ENCODE data around the gene LRIG1.

Gene LRIG1

DNA sequence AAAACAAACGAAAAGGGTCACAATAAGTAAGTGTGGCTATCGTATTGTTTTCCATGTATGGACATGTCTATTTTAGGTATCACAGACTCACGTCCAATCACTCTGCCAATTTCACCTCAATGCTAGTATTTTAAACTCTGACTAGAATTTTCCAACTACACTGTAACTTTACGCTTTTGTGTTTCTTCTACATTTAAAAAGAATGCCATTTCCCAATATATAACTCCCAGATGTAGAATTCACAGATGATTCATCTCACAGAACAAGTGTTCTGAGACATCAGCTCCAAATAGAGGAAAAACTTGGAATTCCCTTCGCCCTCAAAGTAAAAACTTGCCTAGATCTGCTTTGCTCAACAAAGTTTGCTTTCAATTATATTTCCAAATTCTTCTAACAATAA is 14.2 kb downstream of the LRIG1 start:
- peaks cover 63% of the 10 kb centered on the region for H3K4me1 ChIP-seq (ENCODE audit: control insufficient read depth, insufficient read depth, low read length, poor library complexity, severe bottlenecking)
- H3K4me3 ChIP-seq (ENCODE audit: extremely low read depth, insufficient read depth, low read length, poor library complexity, severe bottlenecking): no peak overlapping the region

GRCh38 chr3:66486202-66486601 is 14.6 kb downstream of the LRIG1 start:
- no peaks in the 10 kb centered on the region for H3K36me3 ChIP-seq (ENCODE audit: control insufficient read depth, insufficient read depth, low read length)
- H3K9me3 ChIP-seq (ENCODE audit: control insufficient read depth, low read length): no peaks in the 10 kb centered on the region
- H3K4me1 ChIP-seq (ENCODE audit: control insufficient read depth, insufficient read depth, low read length, poor library complexity, severe bottlenecking): peaks cover 67% of the 10 kb centered on the region
- no peak overlapping the region for H3K4me3 ChIP-seq (ENCODE audit: extremely low read depth, insufficient read depth, low read length, poor library complexity, severe bottlenecking)
- H3K27ac ChIP-seq (ENCODE audit: low read depth, low read length, severe bottlenecking): no peak overlapping the region
- 93 to 95% methylated on average over 3 to 5 of the region's 6 CpGs for WGBS, 2 experiments (ENCODE audit: insufficient coverage in 2 of 2)

More for the DNA sequence above, 14.2 kb downstream of the LRIG1 start:
- no peaks in the 10 kb centered on the region for H3K36me3 ChIP-seq (ENCODE audit: control insufficient read depth, insufficient read depth, low read length)
- H3K9me3 ChIP-seq (ENCODE audit: control insufficient read depth, low read length): no peaks in the 10 kb centered on the region
- peak overlapping the region; percentile 13 for H3K27ac ChIP-seq (ENCODE audit: low read depth, low read length, severe bottlenecking)
- 92 to 97% methylated on average over 3 to 5 of the region's 5 CpGs for WGBS, 2 experiments (ENCODE audit: insufficient coverage in 2 of 2)

DNA sequence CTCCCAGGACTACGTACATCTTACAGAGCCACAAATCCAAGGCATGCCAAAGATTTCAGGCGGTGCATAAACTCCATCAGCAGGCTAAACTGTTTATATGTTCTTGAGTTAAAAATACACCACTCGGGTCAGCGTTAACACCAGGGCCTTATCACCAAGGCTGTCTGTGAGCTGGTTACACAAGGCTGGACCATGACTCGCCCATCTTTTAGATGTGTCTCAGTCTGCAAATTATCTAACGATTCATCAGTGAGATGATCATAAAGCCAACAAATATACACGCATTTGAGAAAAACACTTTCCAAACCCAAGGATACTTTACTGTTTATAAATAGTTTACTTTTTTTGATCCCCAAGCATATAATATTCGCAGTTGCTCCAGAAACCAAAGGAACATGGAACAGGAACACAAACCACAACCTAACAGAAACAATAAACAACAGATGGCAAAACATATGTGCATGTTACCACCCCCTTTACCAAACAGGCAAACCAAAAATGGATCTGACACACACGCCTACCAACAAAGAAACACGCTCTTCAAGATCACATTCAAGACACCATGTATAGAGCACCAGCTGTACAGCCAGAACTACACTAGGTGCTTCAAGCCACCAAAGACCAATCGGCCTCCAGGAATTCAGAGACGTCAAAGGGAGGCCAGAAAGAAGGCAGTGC is 15.4 kb downstream of the LRIG1 start:
- H3K36me3 ChIP-seq (ENCODE audit: control insufficient read depth, insufficient read depth, low read length): no peaks in the 10 kb centered on the region
- no peak overlapping the region for H3K27ac ChIP-seq (ENCODE audit: low read depth, low read length, severe bottlenecking)
- WGBS, 2 experiments (ENCODE audit: insufficient coverage in 2 of 2): 83 to 92% methylated on average over 8 to 9 of the region's 12 CpGs
- H3K4me1 ChIP-seq (ENCODE audit: control insufficient read depth, insufficient read depth, low read length, poor library complexity, severe bottlenecking): peaks cover 70% of the 10 kb centered on the region
- no peak overlapping the region for H3K4me3 ChIP-seq (ENCODE audit: extremely low read depth, insufficient read depth, low read length, poor library complexity, severe bottlenecking)
- no peaks in the 10 kb centered on the region for H3K9me3 ChIP-seq (ENCODE audit: control insufficient read depth, low read length)

- WGBS, 2 experiments (ENCODE audit: insufficient coverage in 2 of 2): 81 to 82% methylated on average over 3 to 7 of the region's 9 CpGs
- Histone ChIP-seq H3K4me3 (ENCODE audit: extremely low read depth, insufficient read depth, low read length, poor library complexity, severe bottlenecking) (no peak overlapping the region), H3K4me1 (ENCODE audit: control insufficient read depth, insufficient read depth, low read length, poor library complexity, severe bottlenecking) (peaks cover 69% of the 10 kb centered on the region), H3K27ac (ENCODE audit: low read depth, low read length, severe bottlenecking) (no peak overlapping the region), H3K36me3 (ENCODE audit: control insufficient read depth, insufficient read depth, low read length) (no peaks in the 10 kb centered on the region), H3K9me3 (ENCODE audit: control insufficient read depth, low read length) (peaks cover 5% of the 10 kb centered on the region)
These were observed 16.5 kb downstream of the LRIG1 start for GRCh38 chr3:66484106-66484844.

DNA sequence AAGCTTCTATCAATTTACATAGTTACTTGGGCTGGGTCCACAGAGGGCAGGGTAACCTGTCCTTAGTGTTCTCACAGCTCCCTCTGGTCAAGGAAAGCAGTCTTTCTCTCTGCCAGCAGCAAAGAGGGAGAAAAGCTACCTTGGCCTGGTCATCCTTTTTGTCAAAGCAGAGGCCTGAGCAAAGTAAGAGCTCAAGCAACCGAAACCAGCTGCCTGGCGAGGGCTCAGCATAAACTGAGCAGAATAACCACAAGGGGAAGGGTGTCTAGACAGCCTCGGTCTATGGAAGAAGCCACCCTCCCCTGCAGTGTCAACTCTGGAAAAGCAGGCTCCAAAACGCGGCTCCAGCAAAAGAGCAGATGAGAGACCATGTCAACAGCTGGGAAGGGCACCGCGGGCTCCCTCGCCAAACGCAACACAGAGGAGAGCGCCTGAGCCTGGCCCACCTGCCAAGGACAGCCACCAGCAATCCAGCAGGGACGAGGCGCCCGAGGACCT is 17.4 kb downstream of the LRIG1 start:
- no peak overlapping the region for H3K4me3 ChIP-seq (ENCODE audit: extremely low read depth, insufficient read depth, low read length, poor library complexity, severe bottlenecking)
- H3K4me1 ChIP-seq (ENCODE audit: control insufficient read depth, insufficient read depth, low read length, poor library complexity, severe bottlenecking): peaks cover 77% of the 10 kb centered on the region
- peaks cover 5% of the 10 kb centered on the region for H3K9me3 ChIP-seq (ENCODE audit: control insufficient read depth, low read length)
- 74 to 79% methylated on average over 13 of the region's 13 CpGs for WGBS, 2 experiments (ENCODE audit: insufficient coverage in 2 of 2)
- no peaks in the 10 kb centered on the region for H3K36me3 ChIP-seq (ENCODE audit: control insufficient read depth, insufficient read depth, low read length)
- no peak overlapping the region for H3K27ac ChIP-seq (ENCODE audit: low read depth, low read length, severe bottlenecking)

GRCh38 chr3:66483006-66483405 is 17.8 kb downstream of the LRIG1 start:
- H3K4me3 ChIP-seq (ENCODE audit: extremely low read depth, insufficient read depth, low read length, poor library complexity, severe bottlenecking): no peak overlapping the region
- peaks cover 5% of the 10 kb centered on the region for H3K9me3 ChIP-seq (ENCODE audit: control insufficient read depth, low read length)
- peaks cover 77% of the 10 kb centered on the region for H3K4me1 ChIP-seq (ENCODE audit: control insufficient read depth, insufficient read depth, low read length, poor library complexity, severe bottlenecking)
- 73 to 92% methylated on average over 3 of the region's 4 CpGs for whole genome bisulfite sequencing, 2 experiments (ENCODE audit: insufficient coverage in 2 of 2)
- no peak overlapping the region for H3K27ac ChIP-seq (ENCODE audit: low read depth, low read length, severe bottlenecking)
- H3K36me3 ChIP-seq (ENCODE audit: control insufficient read depth, insufficient read depth, low read length): no peaks in the 10 kb centered on the region

GRCh38 chr3:66482018-66482404 is 18.8 kb downstream of the LRIG1 start:
- H3K9me3 ChIP-seq (ENCODE audit: control insufficient read depth, low read length): peaks cover 5% of the 10 kb centered on the region
- peaks cover 76% of the 10 kb centered on the region for H3K4me1 ChIP-seq (ENCODE audit: control insufficient read depth, insufficient read depth, low read length, poor library complexity, severe bottlenecking)
- H3K27ac ChIP-seq (ENCODE audit: low read depth, low read length, severe bottlenecking): no peak overlapping the region
- no peaks in the 10 kb centered on the region for H3K36me3 ChIP-seq (ENCODE audit: control insufficient read depth, insufficient read depth, low read length)
- WGBS, 2 experiments (ENCODE audit: insufficient coverage in 2 of 2): 88 to 90% methylated on average over 6 of the region's 6 CpGs
- H3K4me3 ChIP-seq (ENCODE audit: extremely low read depth, insufficient read depth, low read length, poor library complexity, severe bottlenecking): no peak overlapping the region

GRCh38 chr3:66481071-66482017 is 19.5 kb downstream of the LRIG1 start:
- no peak overlapping the region for H3K27ac ChIP-seq (ENCODE audit: low read depth, low read length, severe bottlenecking)

DNA sequence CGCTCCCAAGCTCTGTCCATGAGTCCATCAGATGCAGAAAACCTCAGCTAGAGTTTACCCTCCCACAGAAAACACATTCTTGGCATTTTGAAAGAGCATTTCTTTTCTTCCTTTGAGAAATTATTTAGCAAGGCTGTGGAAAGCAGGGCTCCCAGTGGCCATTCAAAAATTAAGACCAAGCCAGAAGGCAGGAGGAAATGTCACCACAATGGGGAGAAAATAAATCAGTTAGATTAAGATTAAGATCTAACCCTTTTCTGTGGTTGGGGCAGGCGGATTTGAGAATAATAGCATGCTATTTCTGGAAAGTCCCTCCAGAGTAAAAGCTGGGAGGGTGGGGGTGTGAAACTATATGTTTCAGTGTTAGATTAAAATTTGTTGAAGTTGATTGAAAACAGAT is 20.2 kb downstream of the LRIG1 start:
- Histone ChIP-seq H3K4me1 (ENCODE audit: control insufficient read depth, insufficient read depth, low read length, poor library complexity, severe bottlenecking) (peaks cover 70% of the 10 kb centered on the region), H3K4me3 (ENCODE audit: extremely low read depth, insufficient read depth, low read length, poor library complexity, severe bottlenecking) (no peak overlapping the region), H3K36me3 (ENCODE audit: control insufficient read depth, insufficient read depth, low read length) (no peaks in the 10 kb centered on the region), H3K9me3 (ENCODE audit: control insufficient read depth, low read length) (peaks cover 5% of the 10 kb centered on the region), H3K27ac (ENCODE audit: low read depth, low read length, severe bottlenecking) (no peak overlapping the region)
- 85 to 86% methylated on average over 2 of the region's 2 CpGs for WGBS, 2 experiments (ENCODE audit: insufficient coverage in 2 of 2)

More at GRCh38 chr3:66481071-66482017, 19.5 kb downstream of the LRIG1 start:
- Histone ChIP-seq H3K4me3 (ENCODE audit: extremely low read depth, insufficient read depth, low read length, poor library complexity, severe bottlenecking) (no peak overlapping the region), H3K36me3 (ENCODE audit: control insufficient read depth, insufficient read depth, low read length) (no peaks in the 10 kb centered on the region), H3K4me1 (ENCODE audit: control insufficient read depth, insufficient read depth, low read length, poor library complexity, severe bottlenecking) (peaks cover 75% of the 10 kb centered on the region), H3K9me3 (ENCODE audit: control insufficient read depth, low read length) (peaks cover 5% of the 10 kb centered on the region)
- 71 to 90% methylated on average over 8 to 9 of the region's 13 CpGs for WGBS, 2 experiments (ENCODE audit: insufficient coverage in 2 of 2)

DNA sequence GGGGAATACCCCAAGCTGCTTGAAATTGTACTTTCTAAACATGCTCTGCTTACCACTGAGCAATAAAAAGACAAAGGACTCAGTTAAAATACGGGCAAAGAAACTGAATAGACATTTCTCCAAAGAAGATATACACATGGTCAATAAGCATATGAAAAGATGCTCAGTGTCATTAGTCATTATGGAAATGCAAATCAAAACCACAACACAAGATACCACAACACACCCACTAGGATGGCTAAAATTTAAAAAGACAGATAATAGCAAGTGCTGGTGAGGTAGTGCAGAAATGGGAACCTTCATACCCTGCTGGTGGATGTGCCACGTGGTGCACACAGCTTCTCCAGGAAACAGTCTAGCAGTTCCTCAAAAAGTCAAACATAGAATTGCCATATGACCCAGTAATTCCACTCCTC is 21.3 kb downstream of the LRIG1 start:
- H3K9me3 ChIP-seq (ENCODE audit: control insufficient read depth, low read length): peaks cover 5% of the 10 kb centered on the region
- peaks cover 70% of the 10 kb centered on the region for H3K4me1 ChIP-seq (ENCODE audit: control insufficient read depth, insufficient read depth, low read length, poor library complexity, severe bottlenecking)
- H3K4me3 ChIP-seq (ENCODE audit: extremely low read depth, insufficient read depth, low read length, poor library complexity, severe bottlenecking): no peak overlapping the region
- no peaks in the 10 kb centered on the region for H3K36me3 ChIP-seq (ENCODE audit: control insufficient read depth, insufficient read depth, low read length)
- 89 to 92% methylated on average over 1 of the region's 2 CpGs for WGBS, 2 experiments (ENCODE audit: insufficient coverage in 2 of 2)
- H3K27ac ChIP-seq (ENCODE audit: low read depth, low read length, severe bottlenecking): no peak overlapping the region

All from mesodermal cell (in vitro differentiated cells).